Astrocyte (in vitro differentiated cells and primary cell): ENCODE measurements around the gene AP5Z1. TPM values are rescaled to one million over a fixed set of nuclear protein-coding genes. Genes with fewer than 3 reads are reported as not detected.

Experiments
- DNase-seq: peaks from one replicate; pipeline ENCODE4 v3.0.0-alpha.2; 2010; ENCODE audit warnings: low read depth
- FAIRE-seq: peaks from 2 replicates; lab custom pipeline; 2011; peaks lifted over from hg19 to GRCh38; lab: Jason Lieb, UNC
- H2AFZ ChIP-seq: 2 replicates; pipeline ENCODE4 v1.6.0; 2012; ENCODE audit warnings: low read depth, low read length, inconsistent platforms
- H3K27ac ChIP-seq: 2 replicates; pipeline ENCODE4 v1.5.1; 2011; ENCODE audit warnings: low read depth, low read length, inconsistent platforms
- H3K27me3 ChIP-seq: 2 replicates; pipeline ENCODE4 v1.6.0; 2011; ENCODE audit warnings: low read length, inconsistent platforms; ENCODE audit not compliant: insufficient read depth
- H3K36me3 ChIP-seq: 2 replicates; pipeline ENCODE4 v1.5.1; 2011; ENCODE audit warnings: low read length, inconsistent platforms; ENCODE audit not compliant: insufficient read depth
- H3K4me1 ChIP-seq: 2 replicates; pipeline ENCODE4 v1.5.1; 2011; ENCODE audit warnings: low read length, inconsistent platforms; ENCODE audit not compliant: insufficient read depth
- H3K4me2 ChIP-seq: 2 replicates; pipeline ENCODE4 v1.6.0; 2012; ENCODE audit warnings: low read length, inconsistent platforms
- H3K4me3 ChIP-seq: 2 replicates; pipeline ENCODE4 v1.5.1; 2011; ENCODE audit warnings: low read depth, mild to moderate bottlenecking, low read length, inconsistent platforms; ENCODE audit not compliant: insufficient read depth
- H3K79me2 ChIP-seq: 2 replicates; pipeline ENCODE4 v1.6.0; 2012; ENCODE audit warnings: mild to moderate bottlenecking, low read length, inconsistent platforms; ENCODE audit not compliant: insufficient read depth
- H3K9ac ChIP-seq: 2 replicates; pipeline ENCODE4 v1.6.0; 2012; ENCODE audit warnings: mild to moderate bottlenecking, low read length, inconsistent platforms
- H3K9me3 ChIP-seq: 2 replicates; pipeline ENCODE4 v1.5.1; 2012; ENCODE audit warnings: low read depth, mild to moderate bottlenecking, low read length, inconsistent platforms; ENCODE audit not compliant: insufficient read depth
- H4K20me1 ChIP-seq: 2 replicates; pipeline ENCODE4 v1.6.0; 2012; ENCODE audit warnings: low read length, inconsistent platforms; ENCODE audit not compliant: insufficient read depth
- H3K27ac Mint-ChIP-seq: one replicate; pipeline ENCODE4 v1.8.0; 2021; ENCODE audit warnings: mild to moderate bottlenecking, mixed read lengths; ENCODE audit not compliant: unreplicated experiment
- H3K27me3 Mint-ChIP-seq: one replicate; pipeline ENCODE4 v1.8.0; 2021; ENCODE audit warnings: low read depth, mixed read lengths; ENCODE audit not compliant: unreplicated experiment
- H3K36me3 Mint-ChIP-seq: one replicate; pipeline ENCODE4 v1.8.0; 2021; ENCODE audit warnings: low read depth, mixed read lengths; ENCODE audit not compliant: unreplicated experiment
- H3K4me1 Mint-ChIP-seq: one replicate; pipeline ENCODE4 v1.8.0; 2021; ENCODE audit warnings: low read depth, mixed read lengths; ENCODE audit not compliant: unreplicated experiment
- H3K4me3 Mint-ChIP-seq: one replicate; pipeline ENCODE4 v1.8.0; 2021; ENCODE audit warnings: mild to moderate bottlenecking, moderate library complexity, mixed read lengths; ENCODE audit not compliant: unreplicated experiment
- H3K9me3 Mint-ChIP-seq: one replicate; pipeline ENCODE4 v1.8.0; 2021; ENCODE audit warnings: mild to moderate bottlenecking, mixed read lengths; ENCODE audit not compliant: unreplicated experiment
- EZH2 ChIP-seq: IDR thresholded peaks from 2 replicates; pipeline ENCODE4 v1.6.1; 2012; ENCODE audit warnings: mild to moderate bottlenecking, low read length, inconsistent platforms; ENCODE audit not compliant: insufficient read depth
- total RNA-seq: library from RNA; stranded (reverse); gene quantifications from 2 replicates; pipeline ENCODE4 v1.2.1, GENCODE V29; 2021
- TF ChIP-seq, protein P1 (sequence below): IDR thresholded peaks from 2 replicates; pipeline ENCODE4 v1.5.1; 2011; ENCODE audit warnings: low read depth, mild to moderate bottlenecking, inconsistent platforms, low read length, moderate library complexity; ENCODE audit not compliant: insufficient read depth

Gene AP5Z1
- total RNA-seq, 1 donor from 2014 or later = 75.6 TPM

DNA sequence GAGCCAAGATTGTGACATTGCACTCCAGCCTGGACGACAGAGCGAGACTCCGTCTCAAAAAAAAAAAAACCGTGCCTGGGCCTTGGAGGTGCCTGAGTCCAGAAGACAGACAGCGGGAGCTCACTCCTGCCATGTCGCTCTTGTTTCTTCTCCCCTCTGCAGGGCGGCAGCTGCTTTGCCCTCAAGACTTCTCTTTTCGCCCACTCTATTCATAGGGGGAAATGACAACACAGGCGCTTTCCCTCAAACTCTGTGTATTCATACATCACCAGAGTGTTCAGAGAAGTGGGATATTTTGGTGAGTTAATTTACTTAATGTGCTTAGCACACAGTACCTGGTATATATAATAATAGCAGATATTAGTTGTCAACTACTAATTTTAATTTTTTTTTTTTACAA, 48.9 kb upstream of the AP5Z1 start:
- Histone ChIP-seq H3K9me3 (no peaks in the 10 kb centered on the region), H3K4me3 (no peak overlapping the region), H4K20me1 (peaks cover 65% of the 10 kb centered on the region), H3K79me2 (peaks cover 91% of the 10 kb centered on the region), H3K4me1 (peaks cover 22% of the 10 kb centered on the region), H3K9ac (no peak overlapping the region), H2AFZ (no peak overlapping the region), H3K27me3 (no peaks in the 10 kb centered on the region), H3K27ac (no peak overlapping the region), H3K4me2 (no peak overlapping the region), H3K36me3 (peaks cover 3% of the 10 kb centered on the region)
- Mint-ChIP-seq H3K4me1 (peaks cover 16% of the 10 kb centered on the region), H3K27ac (no peak overlapping the region), H3K9me3 (no peaks in the 10 kb centered on the region), H3K27me3 (no peaks in the 10 kb centered on the region), H3K36me3 (peaks cover 22% of the 10 kb centered on the region), H3K4me3 (no peak overlapping the region)
- DNase-seq = no peak
- TF ChIP-seq EZH2 = no peak
- TF ChIP-seq, protein P1, sequence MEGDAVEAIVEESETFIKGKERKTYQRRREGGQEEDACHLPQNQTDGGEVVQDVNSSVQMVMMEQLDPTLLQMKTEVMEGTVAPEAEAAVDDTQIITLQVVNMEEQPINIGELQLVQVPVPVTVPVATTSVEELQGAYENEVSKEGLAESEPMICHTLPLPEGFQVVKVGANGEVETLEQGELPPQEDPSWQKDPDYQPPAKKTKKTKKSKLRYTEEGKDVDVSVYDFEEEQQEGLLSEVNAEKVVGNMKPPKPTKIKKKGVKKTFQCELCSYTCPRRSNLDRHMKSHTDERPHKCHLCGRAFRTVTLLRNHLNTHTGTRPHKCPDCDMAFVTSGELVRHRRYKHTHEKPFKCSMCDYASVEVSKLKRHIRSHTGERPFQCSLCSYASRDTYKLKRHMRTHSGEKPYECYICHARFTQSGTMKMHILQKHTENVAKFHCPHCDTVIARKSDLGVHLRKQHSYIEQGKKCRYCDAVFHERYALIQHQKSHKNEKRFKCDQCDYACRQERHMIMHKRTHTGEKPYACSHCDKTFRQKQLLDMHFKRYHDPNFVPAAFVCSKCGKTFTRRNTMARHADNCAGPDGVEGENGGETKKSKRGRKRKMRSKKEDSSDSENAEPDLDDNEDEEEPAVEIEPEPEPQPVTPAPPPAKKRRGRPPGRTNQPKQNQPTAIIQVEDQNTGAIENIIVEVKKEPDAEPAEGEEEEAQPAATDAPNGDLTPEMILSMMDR = no peak
- no peak for FAIRE-seq

GRCh38 chr7:4727914-4728705, 47.3 kb upstream of the AP5Z1 start:
- Histone ChIP-seq H2AFZ (no peak overlapping the region), H3K4me3 (no peak overlapping the region), H3K9ac (no peak overlapping the region), H3K27me3 (no peaks in the 10 kb centered on the region), H3K79me2 (peaks cover 90% of the 10 kb centered on the region), H4K20me1 (peaks cover 61% of the 10 kb centered on the region), H3K9me3 (no peaks in the 10 kb centered on the region), H3K4me2 (no peak overlapping the region), H3K36me3 (peaks cover 4% of the 10 kb centered on the region), H3K27ac (no peak overlapping the region), H3K4me1 (peaks cover 22% of the 10 kb centered on the region)
- H3K4me1 Mint-ChIP-seq = peaks cover 16% of the 10 kb centered on the region
- no peaks in the 10 kb centered on the region for H3K9me3 Mint-ChIP-seq
- FAIRE-seq (no peak), DNase-seq (no peak)
- peaks cover 24% of the 10 kb centered on the region for H3K36me3 Mint-ChIP-seq
- no peaks in the 10 kb centered on the region for H3K27me3 Mint-ChIP-seq
- no peak overlapping the region for H3K27ac Mint-ChIP-seq
- H3K4me3 Mint-ChIP-seq = no peak overlapping the region
- TF ChIP-seq, protein P1 = no peak
- no peak for TF ChIP-seq EZH2

GRCh38 chr7:4729266-4729665, 46.2 kb upstream of the AP5Z1 start:
- Histone ChIP-seq H3K4me2 (no peak overlapping the region), H4K20me1 (peaks cover 56% of the 10 kb centered on the region), H3K9me3 (no peaks in the 10 kb centered on the region), H3K4me3 (no peak overlapping the region), H3K79me2 (peaks cover 89% of the 10 kb centered on the region), H3K27ac (no peak overlapping the region), H3K9ac (no peak overlapping the region), H3K36me3 (peaks cover 4% of the 10 kb centered on the region), H3K4me1 (peaks cover 26% of the 10 kb centered on the region), H3K27me3 (no peaks in the 10 kb centered on the region), H2AFZ (no peak overlapping the region)
- Mint-ChIP-seq H3K4me3 (no peak overlapping the region), H3K4me1 (peaks cover 22% of the 10 kb centered on the region), H3K9me3 (no peaks in the 10 kb centered on the region), H3K36me3 (peaks cover 24% of the 10 kb centered on the region), H3K27ac (no peak overlapping the region), H3K27me3 (no peaks in the 10 kb centered on the region)
- no peak for FAIRE-seq
- no peak for TF ChIP-seq EZH2
- TF ChIP-seq, protein P1 = no peak
- no peak for DNase-seq
